Anterior cingulate cortex (tissue), 58 donors: Measurements from ENCODE around the gene DPYSL4.
"Not testable (repeated sequence)": the region's sequence is repeated elsewhere in the genome, so short reads cannot be mapped to it uniquely, and the experiment has no call there.

ENCODE experiments used
- DNase-seq, 58 donors: peaks; one replicate each; lab custom pipeline; 2025; lab: John Stamatoyannopoulos, UW

Gene DPYSL4

GRCh38 chr10:132149271-132149670 is 37.5 kb upstream of the DPYSL4 start:
- no peak for DNase-seq

GRCh38 chr10:132149917-132150316 is 36.8 kb upstream of the DPYSL4 start:
- DNase-seq, result no peak

- DNase-seq, result no peak
These were observed 36.0 kb upstream of the DPYSL4 start for GRCh38 chr10:132150777-132151176.

GRCh38 chr10:132151286-132151950 is 35.3 kb upstream of the DPYSL4 start:
- DNase-seq, result no peak

GRCh38 chr10:132151951-132152505 is 34.7 kb upstream of the DPYSL4 start:
- no peak for DNase-seq

- DNase-seq, result no peak
These were observed 33.7 kb upstream of the DPYSL4 start for GRCh38 chr10:132152896-132153580.

- DNase-seq, result no peak
These were observed 33.0 kb upstream of the DPYSL4 start for GRCh38 chr10:132153616-132154217.

- DNase-seq, result no peak
These were observed 32.3 kb upstream of the DPYSL4 start for GRCh38 chr10:132154440-132154839.

- no peak for DNase-seq
These were observed 31.8 kb upstream of the DPYSL4 start for GRCh38 chr10:132154931-132155330.

- no peak for DNase-seq
These were observed 30.9 kb upstream of the DPYSL4 start for GRCh38 chr10:132155723-132156381.

GRCh38 chr10:132156382-132156781 is 30.4 kb upstream of the DPYSL4 start:
- no peak for DNase-seq

- DNase-seq, result no peak
These were observed 29.6 kb upstream of the DPYSL4 start for GRCh38 chr10:132157101-132157500.

- no peak for DNase-seq
These were observed 28.5 kb upstream of the DPYSL4 start for GRCh38 chr10:132158122-132158741.

- DNase-seq, result peak in 1 of 58 donors; percentile 39
These were observed 27.9 kb upstream of the DPYSL4 start for GRCh38 chr10:132158823-132159222.

- not testable (repeated sequence) for DNase-seq
These were observed 27.2 kb upstream of the DPYSL4 start for GRCh38 chr10:132159302-132160230.

GRCh38 chr10:132160231-132160630 is 26.5 kb upstream of the DPYSL4 start:
- not testable (repeated sequence) for DNase-seq

GRCh38 chr10:132160834-132161622 is 25.7 kb upstream of the DPYSL4 start:
- not testable (repeated sequence) for DNase-seq

GRCh38 chr10:132162021-132162531 is 24.7 kb upstream of the DPYSL4 start:
- no peak for DNase-seq
